IMR-90 (cell line): ENCODE results near the gene C6. TPM values are rescaled to one million over a fixed set of nuclear protein-coding genes. Genes with fewer than 3 reads are reported as not detected.
A peak's percentile ranks its signal among the peaks of the same experiment; 100 is the strongest.

Experiments used
- ATAC-seq: fragments of 200-7000 bp; cut with Tn5 transposase; 2 replicates; pipeline ENCODE4 v1.9.1; 2020; ENCODE audit warnings: low read depth, mild to moderate bottlenecking, moderate library complexity
- BruUV-seq: library from RNA; stranded (reverse); fragments of 400-500 nt; replicated peaks from 2 replicates; lab custom pipeline; 2021; lab: Mats Ljungman, UMichigan
- CTCF ChIA-PET: fragments of 300-600 bp; formaldehyde crosslinking; extraction: SDS; loops from one replicate; lab custom pipeline; 2021; ENCODE audit warnings: antibody characterized with exemption; lab: Yijun Ruan, JAX
- POLR2A ChIA-PET: fragments of 300-600 bp; sonication (Branson Sonifier 250); formaldehyde crosslinking; loops from one replicate; lab custom pipeline; 2022; ENCODE audit warnings: antibody characterized with exemption; ENCODE audit not compliant: unreplicated experiment; lab: Charles Lee
- DNase-seq: peaks from one replicate; pipeline ENCODE4 v3.0.0; 2013
- H2AFZ ChIP-seq: replicated peaks from 2 replicates; pipeline ENCODE3; 2013; ENCODE audit warnings: low read length, mild to moderate bottlenecking; ENCODE audit not compliant: poor library complexity
- H2AK5ac ChIP-seq: 2 replicates; pipeline ENCODE4 v1.6.1; 2013; ENCODE audit warnings: low read depth, low read length, inconsistent platforms
- H2AK9ac ChIP-seq: replicated peaks from 2 replicates; pipeline ENCODE3; 2013; ENCODE audit warnings: mild to moderate bottlenecking, low read depth, low read length, moderate library complexity; ENCODE audit not compliant: poor library complexity
- H2BK120ac ChIP-seq: 2 replicates; pipeline ENCODE4 v1.6.1; 2013; ENCODE audit warnings: low read depth, low read length, inconsistent platforms
- H2BK15ac ChIP-seq: 3 replicates; pipeline ENCODE4 v1.6.1; 2013; ENCODE audit warnings: low read depth, low read length, inconsistent platforms
- H2BK20ac ChIP-seq: 2 replicates; pipeline ENCODE4 v1.6.1; 2013; ENCODE audit warnings: low read depth, mild to moderate bottlenecking, inconsistent platforms, low read length, moderate library complexity
- H2BK5ac ChIP-seq: 2 replicates; pipeline ENCODE4 v1.6.1; 2013; ENCODE audit warnings: mild to moderate bottlenecking, low read depth, low read length, inconsistent platforms; ENCODE audit not compliant: poor library complexity, severe bottlenecking
- H3K14ac ChIP-seq: replicated peaks from 2 replicates; pipeline ENCODE4 v1.6.1; 2013; ENCODE audit warnings: low read depth, low read length, inconsistent platforms
- H3K18ac ChIP-seq: 2 replicates; pipeline ENCODE4 v1.6.1; 2013; ENCODE audit warnings: low read depth, low read length, control low read depth
- H3K23ac ChIP-seq: 2 replicates; pipeline ENCODE4 v1.6.1; 2013; ENCODE audit warnings: low read depth, low read length, inconsistent platforms
- H3K27ac ChIP-seq: 2 replicates; pipeline ENCODE4 v1.5.1; 2013; ENCODE audit warnings: mild to moderate bottlenecking, control low read depth, low read length; ENCODE audit not compliant: insufficient read depth
- H3K27me3 ChIP-seq: 2 replicates; pipeline ENCODE4 v1.6.1; 2013; ENCODE audit warnings: low read length; ENCODE audit not compliant: control insufficient read depth, insufficient read depth
- H3K36me3 ChIP-seq: 2 replicates; pipeline ENCODE4 v1.6.1; 2013; ENCODE audit warnings: low read length, mixed read lengths; ENCODE audit not compliant: control insufficient read depth, insufficient read depth
- H3K4ac ChIP-seq: 2 replicates; pipeline ENCODE4 v1.6.1; 2013; ENCODE audit warnings: low read depth, low read length, inconsistent platforms
- H3K4me1 ChIP-seq: 2 replicates; pipeline ENCODE4 v1.6.1; 2013; ENCODE audit warnings: low read length, mixed read lengths; ENCODE audit not compliant: control insufficient read depth, insufficient read depth
- H3K4me2 ChIP-seq: 2 replicates; pipeline ENCODE4 v1.6.1; 2013; ENCODE audit warnings: low read depth, mild to moderate bottlenecking, control low read depth, low read length, moderate library complexity
- H3K4me3 ChIP-seq: 2 replicates; pipeline ENCODE4 v1.5.1; 2013; ENCODE audit warnings: low read depth, mild to moderate bottlenecking, control low read depth, low read length, moderate library complexity; ENCODE audit not compliant: insufficient read depth
- H3K56ac ChIP-seq: 2 replicates; pipeline ENCODE4 v1.6.1; 2013; ENCODE audit warnings: low read length, inconsistent platforms; ENCODE audit not compliant: insufficient read depth; ENCODE audit errors: extremely low read depth
- H3K79me1 ChIP-seq, 2 experiments: 2 replicates each; pipeline ENCODE4 v1.6.1; 2013; ENCODE audit warnings: low read length in 2 of 2, inconsistent platforms in 1 of 2, low read depth in 1 of 2
- H3K9ac ChIP-seq: 2 replicates; pipeline ENCODE4 v1.6.1; 2013; ENCODE audit warnings: low read depth, low read length, control low read depth
- H3K9me1 ChIP-seq: 2 replicates; pipeline ENCODE4 v1.6.1; 2013; ENCODE audit warnings: low read length, inconsistent platforms; ENCODE audit not compliant: insufficient read depth
- H3K9me3 ChIP-seq: 2 replicates; pipeline ENCODE4 v1.6.1; 2013; ENCODE audit warnings: low read length; ENCODE audit not compliant: control insufficient read depth, insufficient read depth
- H4K20me1 ChIP-seq: 2 replicates; pipeline ENCODE4 v1.6.1; 2013; ENCODE audit warnings: low read length, inconsistent platforms; ENCODE audit not compliant: insufficient read depth
- H4K5ac ChIP-seq: 2 replicates; pipeline ENCODE4 v1.6.1; 2013; ENCODE audit warnings: mild to moderate bottlenecking, low read depth, low read length, control low read depth
- H4K8ac ChIP-seq, 2 experiments: 2 replicates each; pipeline ENCODE4 v1.6.1; 2013; ENCODE audit warnings: low read depth in 2 of 2, low read length in 2 of 2, control low read depth in 1 of 2, inconsistent platforms in 1 of 2
- H4K91ac ChIP-seq: 2 replicates; pipeline ENCODE4 v1.6.1; 2013; ENCODE audit warnings: low read depth, low read length, inconsistent platforms; ENCODE audit not compliant: insufficient read depth
- BHLHE40 ChIP-seq: fragments of 150-350 bp; IDR thresholded peaks from 2 replicates; pipeline ENCODE4 v1.6.1; 2016; ENCODE audit warnings: mild to moderate bottlenecking, low read depth, low read length
- CEBPB ChIP-seq: IDR thresholded peaks from 2 replicates; pipeline ENCODE4 v1.6.1; 2012; ENCODE audit warnings: low read depth, low read length, improper control_type of control experiment
- FOS ChIP-seq: fragments of 150-350 bp; IDR thresholded peaks from 2 replicates; pipeline ENCODE4 v1.6.1; 2016; ENCODE audit warnings: low read depth, low read length
- NFE2L2 ChIP-seq: fragments of 150-350 bp; IDR thresholded peaks from 2 replicates; pipeline ENCODE4 v1.6.1; 2016; ENCODE audit warnings: low read depth, mild to moderate bottlenecking, low read length
- POLR2A ChIP-seq: IDR thresholded peaks from 2 replicates; pipeline ENCODE4 v1.6.1; 2012; ENCODE audit warnings: mild to moderate bottlenecking, low read depth, low read length
- RCOR1 ChIP-seq: IDR thresholded peaks from 2 replicates; pipeline ENCODE4 v1.6.1; 2012; ENCODE audit warnings: mild to moderate bottlenecking, low read length, improper control_type of control experiment; ENCODE audit not compliant: insufficient replicate concordance
- RFX5 ChIP-seq: IDR thresholded peaks from 2 replicates; pipeline ENCODE4 v1.8.0; 2012; ENCODE audit warnings: low read depth, mild to moderate bottlenecking, low read length, moderate library complexity
- SMC3 ChIP-seq: fragments of 150-350 bp; IDR thresholded peaks from 2 replicates; pipeline ENCODE4 v1.6.1; 2016; ENCODE audit warnings: low read depth, mild to moderate bottlenecking, antibody characterized with exemption, low read length, moderate library complexity
- WGBS, 2 experiments: methylation state at CpG; one replicate each; pipeline versions ENCODE4 v1.1.5 to v1.1.7; 2013; ENCODE audit warnings: missing lambda C conversion rate in 2 of 2; ENCODE audit not compliant: insufficient read length in 1 of 2; ENCODE audit errors: extremely low coverage in 2 of 2; 5-methylcytosine and 5-hydroxymethylcytosine counted together
- dilution Hi-C: fragments of 300-500 bp; cut with HindIII; formaldehyde crosslinking; loops from one replicate; pipeline ENCODE4 v1.14.3; 2018; ENCODE audit warnings: low sequenced_read_pairs; ENCODE audit not compliant: unreplicated experiment
- in situ Hi-C: fragments of 300-500 bp; cut with MboI; formaldehyde crosslinking; loops from 3 replicates; pipeline ENCODE4 v1.14.3; 2019; ENCODE audit warnings: low sequenced_read_pairs, inconsistent platforms, mixed read lengths
- intact Hi-C: fragments of 100-400 bp; cut with micrococcal nuclease; formaldehyde crosslinking; loops from 2 replicates; pipeline ENCODE4 v1.10.0; 2022
- polyA plus RNA-seq, 3 experiments: library from polyadenylated mRNA; depleted of rRNA; stranded (reverse); fragments of >200 nt; gene quantifications; 2 replicates each; pipeline ENCODE4 v1.2.3, GENCODE V29; 2012; ENCODE audit warnings: low replicate concordance in 1 of 3
- total RNA-seq: library from RNA; depleted of rRNA; stranded (reverse); fragments of >200 nt; gene quantifications from 2 replicates; pipeline ENCODE4 v1.2.3, GENCODE V29; 2012

The C6 gene
- total and polyA plus RNA-seq, 2 of the 4 experiments (the other 2 are of a cell fraction) = 0.05 to 0.18 TPM

- H3K14ac ChIP-seq = peak overlapping the region; percentile 96
- H4K20me1 ChIP-seq = no peaks in the 10 kb centered on the region
- H3K27me3 ChIP-seq = no peaks in the 10 kb centered on the region
- peak overlapping the region; percentile 96 for H3K27ac ChIP-seq
- dilution Hi-C loops = no loop called here
- H4K5ac ChIP-seq = peak overlapping the region; percentile 98
- H2AFZ ChIP-seq = no peak overlapping the region
- peak overlapping the region; percentile 98 for H4K91ac ChIP-seq
- H3K9me1 ChIP-seq = peaks cover 11% of the 10 kb centered on the region
- in situ Hi-C loops = no loop called here
- ChIA-PET POLR2A (no interaction called here), CTCF (interaction anchor here (0.5 to 1.2 kb wide), 2 partner anchors 18 to 29 kb away, joined by 3 read pairs; no protein-coding TSS in a partner anchor)
- H2AK9ac ChIP-seq = no peak overlapping the region
- peak overlapping the region; percentile 99 for H3K4ac ChIP-seq
- no peak overlapping the region for H3K4me3 ChIP-seq
- H2BK15ac ChIP-seq = peak overlapping the region; percentile 93
- H2BK5ac ChIP-seq = peak overlapping the region; percentile 97
- peak overlapping the region; percentile 100 for H3K18ac ChIP-seq
- WGBS, 2 experiments = no CpG with 5 or more reads among the region's 2 CpGs
- H3K79me1 ChIP-seq = peaks cover 0 to 6% of the 10 kb centered on the region in 2 experiments; a peak in 1 of 4 replicates
- peak overlapping the region; percentile 97 for H2AK5ac ChIP-seq
- peak overlapping the region; percentile 91 to 99 for H4K8ac ChIP-seq
- peak; percentile 86 for DNase-seq
- ATAC-seq = peak; percentile 59
- peak overlapping the region; percentile 21; the same call in 1 of the 2 replicates for H3K4me2 ChIP-seq
- peak overlapping the region; percentile 82 for H3K56ac ChIP-seq
- peaks cover 2% of the 10 kb centered on the region for H3K9me3 ChIP-seq
- H2BK120ac ChIP-seq = peak overlapping the region; percentile 100
- peaks cover 29% of the 10 kb centered on the region for H3K4me1 ChIP-seq
- H3K36me3 ChIP-seq = no peaks in the 10 kb centered on the region
- no peak for TF ChIP-seq RFX5
- no peak for TF ChIP-seq POLR2A
- TF ChIP-seq NFE2L2 = peak; percentile 86
- TF ChIP-seq SMC3 = no peak
- TF ChIP-seq RCOR1 = no peak
- TF ChIP-seq CEBPB = peak; percentile 73
- TF ChIP-seq BHLHE40 = no peak
- no peak for TF ChIP-seq FOS
- peak overlapping the region; percentile 100 for H2BK20ac ChIP-seq
- no TSS peak for BruUV-seq
- intact Hi-C loops = no loop called here
- H3K23ac ChIP-seq = peak overlapping the region; percentile 95
- no peak overlapping the region for H3K9ac ChIP-seq
These were observed 100.6 kb downstream of the C6 start for GRCh38 chr5:41112486-41113455.
